Ishikawa (cell line): Measurements from ENCODE around the gene ARHGEF39.

Experiments used
- CEBPB ChIP-seq: IDR thresholded peaks from 2 replicates; pipeline ENCODE4 v1.6.1; 2012
- CREB1 ChIP-seq: IDR thresholded peaks from 2 replicates; pipeline ENCODE4 v1.6.1; 2012; ENCODE audit warnings: low read depth
- EGR1 ChIP-seq: IDR thresholded peaks from 2 replicates; pipeline ENCODE4 v1.6.1; 2012
- EP300 ChIP-seq: IDR thresholded peaks from 2 replicates; pipeline ENCODE4 v1.6.1; 2012; ENCODE audit warnings: borderline replicate concordance
- FOXM1 ChIP-seq: IDR thresholded peaks from 2 replicates; pipeline ENCODE4 v1.6.1; 2012; ENCODE audit warnings: low read depth, borderline replicate concordance
- MAX ChIP-seq: IDR thresholded peaks from 2 replicates; pipeline ENCODE4 v1.6.1; 2012
- RAD21 ChIP-seq: IDR thresholded peaks from 2 replicates; pipeline ENCODE4 v1.6.1; 2012; ENCODE audit warnings: low read depth
- REST ChIP-seq: IDR thresholded peaks from 2 replicates; pipeline ENCODE4 v1.6.1; 2012; ENCODE audit warnings: low read depth, mild to moderate bottlenecking
- TCF12 ChIP-seq: IDR thresholded peaks from 2 replicates; pipeline ENCODE4 v1.6.1; 2012; ENCODE audit warnings: low read depth
- TEAD4 ChIP-seq: IDR thresholded peaks from 2 replicates; pipeline ENCODE4 v1.6.1; 2012
- USF1 ChIP-seq: IDR thresholded peaks from 2 replicates; pipeline ENCODE4 v1.6.1; 2012

GRCh38 chr9:35629597-35629996 lies 35.4 kb downstream of the ARHGEF39 start:
- TF ChIP-seq CEBPB (no peak), USF1 (no peak), REST (no peak), MAX (no peak), FOXM1 (no peak), EGR1 (no peak), EP300 (no peak), CREB1 (no peak), TEAD4 (no peak), RAD21 (no peak), TCF12 (no peak)
